ENCODE results near the gene TLE1. TPM values are rescaled to one million over a fixed set of nuclear protein-coding genes. Genes with fewer than 3 reads are reported as not detected.

Gene TLE1
- total and polyA plus RNA-seq, 2 donors (not counting 1 experiment from before 2014, with no cell fraction given) = 33.5 to 80.3 TPM

GRCh38 chr9:81680506-81680905, 8.8 kb downstream of the TLE1 start:
- WGBS (ENCODE audit: insufficient coverage) = no CpG with 5 or more reads among the region's 1 CpG
- no peaks in the 10 kb centered on the region for H3K27me3 Mint-ChIP-seq
- DNase-seq = no peak
- H3K4me1 ChIP-seq (ENCODE audit: control insufficient read depth in 2 of 2, insufficient read depth in 2 of 2, low read length in 2 of 2) = peaks cover 16 to 34% of the 10 kb centered on the region in 2 donors
- TF ChIP-seq CTCF (IDR thresholded peaks at IDR 0.05) (no peak), EZH2 (IDR thresholded peaks at IDR 0.05; ENCODE audit: borderline replicate concordance, insufficient read depth, low read depth, low read length, poor library complexity, severe bottlenecking) (no peak)
- no peak overlapping the region for H3K4me2 ChIP-seq (replicated peaks; ENCODE audit: low read depth, low read length, poor library complexity, severe bottlenecking)
- H3K79me2 ChIP-seq (ENCODE audit: control insufficient read depth, insufficient read depth, low read length) = peaks cover 99% of the 10 kb centered on the region
- no peak overlapping the region for H3K4me3 ChIP-seq (ENCODE audit: control extremely low read depth in 1 of 5, extremely low read depth in 1 of 5, insufficient read depth in 1 of 5, low read depth in 2 of 5, low read length in 4 of 5)
- no peak overlapping the region for H3K4me3 Mint-ChIP-seq
- POLR2A ChIA-PET = no interaction called here
- H3K27ac ChIP-seq (ENCODE audit: low read length in 2 of 2) = no peak overlapping the region
- H3K27ac Mint-ChIP-seq = no peak overlapping the region
- peaks cover 85% of the 10 kb centered on the region for H4K20me1 ChIP-seq (ENCODE audit: control insufficient read depth, insufficient read depth, low read length, poor library complexity, severe bottlenecking)
- H3K27me3 ChIP-seq (replicated peaks in 1 of 4; ENCODE audit: control extremely low read depth in 1 of 4, control insufficient read depth in 3 of 4, insufficient read depth in 4 of 4, low read length in 3 of 4) = no peaks in the 10 kb centered on the region
- H3K9me3 ChIP-seq (ENCODE audit: control extremely low read depth in 1 of 3, control insufficient read depth in 2 of 3, insufficient read depth in 1 of 3, low read length in 2 of 3) = no peaks in the 10 kb centered on the region
- peaks cover 24% of the 10 kb centered on the region for H3K4me1 Mint-ChIP-seq
- intact Hi-C loops (cut with micrococcal nuclease) = loop anchor here (5.0 to 10.0 kb wide), 2 partner anchors 46 to 223 kb away; no protein-coding TSS in a partner anchor
- H2AFZ ChIP-seq (ENCODE audit: insufficient read depth, low read depth, low read length, poor library complexity, severe bottlenecking) = no peak overlapping the region
- CTCF ChIA-PET = no interaction called here
- ATAC-seq (ENCODE audit: low read depth) = no peak
- H3K36me3 ChIP-seq (replicated peaks in 1 of 2; ENCODE audit: control extremely low read depth in 1 of 2, control insufficient read depth in 1 of 2, extremely low read depth in 1 of 2, insufficient read depth in 2 of 2, low read length in 1 of 2) = peaks cover 0 to 29% of the 10 kb centered on the region in 2 experiments
- no peaks in the 10 kb centered on the region for H3K9me3 Mint-ChIP-seq (ENCODE audit: insufficient read depth)
- H3K9ac ChIP-seq (ENCODE audit: low read length) = no peak overlapping the region

- intact Hi-C loops (cut with micrococcal nuclease) = loop anchor here (5.0 to 10.0 kb wide), 2 partner anchors 45 to 223 kb away; no protein-coding TSS in a partner anchor
Observed at GRCh38 chr9:81680006-81680405, 9.3 kb downstream of the TLE1 start.

More at GRCh38 chr9:81680006-81680405, 9.3 kb downstream of the TLE1 start:
- Histone ChIP-seq H3K4me1 (ENCODE audit: control insufficient read depth in 2 of 2, insufficient read depth in 2 of 2, low read length in 2 of 2) (peaks cover 16 to 29% of the 10 kb centered on the region in 2 donors), H3K36me3 (replicated peaks in 1 of 2; ENCODE audit: control extremely low read depth in 1 of 2, control insufficient read depth in 1 of 2, extremely low read depth in 1 of 2, insufficient read depth in 2 of 2, low read length in 1 of 2) (peaks cover 0 to 24% of the 10 kb centered on the region in 2 experiments), H3K27ac (ENCODE audit: low read length in 2 of 2) (no peak overlapping the region), H3K9ac (ENCODE audit: low read length) (no peak overlapping the region), H3K4me3 (ENCODE audit: control extremely low read depth in 1 of 5, extremely low read depth in 1 of 5, insufficient read depth in 1 of 5, low read depth in 2 of 5, low read length in 4 of 5) (no peak overlapping the region), H3K4me2 (replicated peaks; ENCODE audit: low read depth, low read length, poor library complexity, severe bottlenecking) (no peak overlapping the region), H3K79me2 (ENCODE audit: control insufficient read depth, insufficient read depth, low read length) (peaks cover 99% of the 10 kb centered on the region), H4K20me1 (ENCODE audit: control insufficient read depth, insufficient read depth, low read length, poor library complexity, severe bottlenecking) (peaks cover 85% of the 10 kb centered on the region), H3K27me3 (replicated peaks in 1 of 4; ENCODE audit: control extremely low read depth in 1 of 4, control insufficient read depth in 3 of 4, insufficient read depth in 4 of 4, low read length in 3 of 4) (no peaks in the 10 kb centered on the region), H3K9me3 (ENCODE audit: control extremely low read depth in 1 of 3, control insufficient read depth in 2 of 3, insufficient read depth in 1 of 3, low read length in 2 of 3) (no peaks in the 10 kb centered on the region), H2AFZ (ENCODE audit: insufficient read depth, low read depth, low read length, poor library complexity, severe bottlenecking) (no peak overlapping the region)
- no peak for TF ChIP-seq EZH2 (IDR thresholded peaks at IDR 0.05; ENCODE audit: borderline replicate concordance, insufficient read depth, low read depth, low read length, poor library complexity, severe bottlenecking)
- no peak for TF ChIP-seq CTCF (IDR thresholded peaks at IDR 0.05)
- CTCF ChIA-PET = no interaction called here
- WGBS (ENCODE audit: insufficient coverage) = 91% methylated on average over 6 of the region's 9 CpGs
- Mint-ChIP-seq H3K4me1 (peaks cover 27% of the 10 kb centered on the region), H3K4me3 (no peak overlapping the region), H3K27me3 (no peaks in the 10 kb centered on the region), H3K27ac (no peak overlapping the region), H3K9me3 (ENCODE audit: insufficient read depth) (no peaks in the 10 kb centered on the region)
- POLR2A ChIA-PET = no interaction called here
- no peak for DNase-seq
- ATAC-seq (ENCODE audit: low read depth) = no peak
